Activated T-cell treated with anti-CD3 and anti-CD28 coated beads for 4 hours (primary cell): ENCODE measurements around the gene CD9.
A peak's percentile ranks its signal among the peaks of the same experiment; 100 is the strongest.

Experiments used
- DNase-seq: peaks from one replicate; pipeline ENCODE4 v3.0.0-alpha.2; 2020

CD9 gene

DNA sequence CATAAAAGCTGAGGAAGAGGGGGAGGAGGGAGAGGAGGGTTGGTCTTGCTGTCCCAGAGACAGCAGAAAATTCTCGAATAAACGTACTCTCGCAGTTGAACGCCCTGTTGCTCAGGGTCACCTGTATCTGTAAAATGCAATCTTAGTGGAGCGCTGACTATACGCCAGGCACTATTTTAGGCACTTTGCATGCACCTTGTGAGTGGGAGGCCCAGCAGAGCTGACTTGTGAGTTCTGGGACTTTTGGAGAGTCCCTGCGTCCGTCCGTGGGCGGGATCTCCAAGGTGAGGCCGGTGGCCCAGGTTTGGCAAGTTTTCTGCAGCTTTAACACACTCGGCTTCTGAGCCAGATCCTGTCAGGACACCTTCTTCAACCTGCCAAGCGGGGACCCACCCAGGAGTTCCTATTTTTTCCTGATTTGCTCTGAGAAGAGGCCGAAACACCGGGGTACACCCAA is 77.8 kb downstream of the CD9 start:
- DNase-seq = peak; percentile 22

GRCh38 chr12:6278439-6279255 is 78.4 kb downstream of the CD9 start:
- peak; percentile 80 for DNase-seq

GRCh38 chr12:6279256-6279628 is 79.0 kb downstream of the CD9 start:
- no peak for DNase-seq

GRCh38 chr12:6279631-6280030 is 79.4 kb downstream of the CD9 start:
- DNase-seq = no peak

DNA sequence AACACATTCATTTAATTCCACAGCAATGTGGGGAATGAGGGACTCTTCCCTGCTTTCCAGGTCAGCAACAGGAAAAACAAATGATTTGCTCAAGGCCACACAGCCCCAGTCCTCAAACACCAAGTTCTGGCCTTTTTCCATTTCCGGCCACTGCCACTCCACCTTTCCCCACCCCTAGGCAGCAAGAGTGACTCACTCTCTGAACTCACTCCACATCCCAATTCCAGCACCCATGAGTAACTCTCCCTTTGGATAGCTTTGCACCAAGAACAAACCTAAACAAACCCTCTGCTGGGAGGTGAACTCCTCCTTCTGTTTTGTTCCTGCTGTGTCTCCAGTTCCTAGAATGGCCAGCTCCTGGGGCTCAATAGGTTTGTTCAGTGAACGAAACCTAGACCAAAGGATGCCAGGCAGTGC is 79.9 kb downstream of the CD9 start:
- DNase-seq = no peak

- no peak for DNase-seq
Measured at GRCh38 chr12:6280672-6281071, 80.5 kb downstream of the CD9 start.

DNA sequence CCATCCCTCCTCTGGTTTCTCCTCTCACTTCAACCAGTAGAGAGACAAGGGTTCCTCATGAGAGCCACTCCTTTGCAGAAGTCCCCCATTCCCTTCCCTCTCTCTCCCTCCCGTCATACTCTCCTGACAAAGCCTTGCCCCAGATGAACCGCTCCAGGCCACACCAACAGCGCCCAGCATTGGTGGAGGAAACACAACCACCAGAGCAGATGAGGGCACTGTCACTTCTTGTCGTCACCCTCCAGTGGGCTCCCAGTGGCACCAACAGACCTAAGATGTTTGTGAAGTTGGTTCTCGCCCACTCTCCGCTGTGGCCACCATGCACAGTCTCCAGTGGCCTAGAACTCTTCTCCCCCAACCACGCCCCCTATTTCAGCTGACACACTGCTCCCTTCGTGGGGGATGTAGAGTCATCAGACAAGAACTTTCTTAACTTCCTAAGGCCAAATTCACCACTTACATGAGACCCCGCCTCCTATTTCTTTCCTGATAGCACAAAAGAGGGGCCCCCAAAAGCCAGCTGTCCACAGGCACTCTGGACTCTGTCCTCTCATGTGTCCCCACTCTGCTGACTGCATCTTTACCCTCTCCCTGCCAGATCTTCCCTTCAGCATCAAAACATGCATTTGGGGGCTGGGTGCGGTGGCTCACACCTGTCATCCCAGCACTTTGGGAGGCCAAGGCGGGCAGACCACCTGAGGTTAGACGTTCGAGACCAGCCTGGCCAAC is 81.0 kb downstream of the CD9 start:
- no peak for DNase-seq

DNA sequence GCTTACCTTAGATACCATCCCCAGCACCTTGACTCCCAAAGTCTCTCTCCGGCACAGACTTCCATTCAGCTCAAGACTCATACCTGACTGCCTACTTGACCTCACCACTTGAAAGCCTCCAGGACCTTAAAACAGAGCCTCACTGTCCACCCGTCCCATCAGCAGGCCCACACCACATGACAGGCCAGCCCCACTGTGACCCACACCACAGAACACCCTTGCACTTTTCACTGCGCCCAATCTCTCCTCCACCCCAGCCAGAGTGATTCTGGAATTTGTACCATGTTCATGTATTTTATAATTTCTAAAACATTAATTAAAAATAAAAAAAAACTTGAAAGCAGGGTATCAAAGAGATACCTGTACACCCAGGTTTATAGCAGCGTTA is 82.2 kb downstream of the CD9 start:
- DNase-seq = no peak

DNA sequence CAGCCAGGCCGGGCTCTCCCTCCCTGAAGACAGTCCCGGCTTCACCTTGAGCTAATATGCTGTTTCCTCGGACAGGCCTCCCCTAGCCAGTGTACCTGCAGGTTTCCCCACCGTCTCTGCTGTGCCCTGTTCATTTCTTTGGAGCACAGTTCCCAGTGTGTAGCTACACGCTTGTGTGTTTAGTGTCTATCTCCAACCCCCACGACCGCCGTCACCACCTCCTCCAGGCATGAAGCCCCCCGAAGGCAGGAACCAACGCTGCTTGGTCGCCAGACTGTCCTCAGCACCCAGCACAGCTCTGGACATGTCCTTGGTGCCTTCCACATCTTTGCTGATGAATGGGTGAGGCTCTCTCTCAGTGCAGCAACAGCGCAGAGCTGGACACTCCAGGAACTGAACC is 84.1 kb downstream of the CD9 start:
- DNase-seq = no peak

DNA sequence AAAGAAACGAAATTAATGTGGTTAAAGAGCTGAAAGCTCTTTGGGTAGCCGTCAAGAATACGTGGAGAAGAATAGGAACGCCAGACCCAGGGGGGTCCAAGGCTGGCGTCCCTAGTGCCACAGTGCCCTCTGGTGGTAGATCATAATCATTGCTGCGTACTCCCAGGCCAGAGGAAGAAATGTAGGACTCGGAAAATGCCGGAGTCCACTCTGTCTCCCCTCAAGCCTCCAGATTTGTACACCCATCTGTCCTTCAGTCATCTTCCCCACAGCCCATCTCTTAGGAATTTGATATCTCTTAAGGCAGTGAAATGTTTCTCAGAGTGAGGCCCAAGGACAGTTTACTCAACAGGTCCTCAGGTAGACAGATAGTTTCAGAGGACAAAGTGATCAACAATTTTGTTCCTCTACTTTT is 84.9 kb downstream of the CD9 start:
- DNase-seq = peak; percentile 42

GRCh38 chr12:6285532-6286306 is 85.5 kb downstream of the CD9 start:
- no peak for DNase-seq
